Measurements from ENCODE around the gene ZFC3H1. TPM values are rescaled to one million over a fixed set of nuclear protein-coding genes. Genes with fewer than 3 reads are reported as not detected.
"Not testable (repeated sequence)": the region's sequence is repeated elsewhere in the genome, so short reads cannot be mapped to it uniquely, and the experiment has no call there.

The ZFC3H1 gene
- total RNA-seq, 1 donor from 2014 or later: 22.1 TPM

DNA sequence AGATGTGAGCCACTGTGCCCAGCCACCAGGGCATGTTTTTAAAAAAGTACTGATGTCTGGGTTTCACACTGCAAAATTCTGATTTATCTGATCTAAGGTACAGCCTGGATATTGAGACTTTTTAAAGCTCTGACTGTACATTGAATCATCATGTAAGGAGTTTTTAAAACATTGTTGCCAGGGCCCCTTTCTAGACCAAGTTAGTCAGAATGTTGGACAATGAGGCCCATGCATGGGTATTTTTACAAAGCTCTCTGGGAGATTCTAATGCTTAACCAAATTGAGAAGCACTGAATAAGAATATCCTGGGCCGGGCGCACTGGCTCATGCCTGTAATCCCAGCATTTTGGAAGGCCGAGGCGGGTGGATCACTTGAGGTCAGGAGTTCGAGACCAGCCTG lies 38.9 kb upstream of the ZFC3H1 start:
- Histone ChIP-seq H3K36me3 (ENCODE audit: control insufficient read depth, insufficient read depth, low read length) (peaks cover 1% of the 10 kb centered on the region), H3K4me3 (ENCODE audit: low read depth, low read length) (no peak overlapping the region), H3K27me3 (ENCODE audit: control insufficient read depth, insufficient read depth, low read length) (no peaks in the 10 kb centered on the region)
- FAIRE-seq (no peak), DNase-seq (ENCODE audit: low read depth) (peak; percentile 30)
- TF ChIP-seq, protein P1, sequence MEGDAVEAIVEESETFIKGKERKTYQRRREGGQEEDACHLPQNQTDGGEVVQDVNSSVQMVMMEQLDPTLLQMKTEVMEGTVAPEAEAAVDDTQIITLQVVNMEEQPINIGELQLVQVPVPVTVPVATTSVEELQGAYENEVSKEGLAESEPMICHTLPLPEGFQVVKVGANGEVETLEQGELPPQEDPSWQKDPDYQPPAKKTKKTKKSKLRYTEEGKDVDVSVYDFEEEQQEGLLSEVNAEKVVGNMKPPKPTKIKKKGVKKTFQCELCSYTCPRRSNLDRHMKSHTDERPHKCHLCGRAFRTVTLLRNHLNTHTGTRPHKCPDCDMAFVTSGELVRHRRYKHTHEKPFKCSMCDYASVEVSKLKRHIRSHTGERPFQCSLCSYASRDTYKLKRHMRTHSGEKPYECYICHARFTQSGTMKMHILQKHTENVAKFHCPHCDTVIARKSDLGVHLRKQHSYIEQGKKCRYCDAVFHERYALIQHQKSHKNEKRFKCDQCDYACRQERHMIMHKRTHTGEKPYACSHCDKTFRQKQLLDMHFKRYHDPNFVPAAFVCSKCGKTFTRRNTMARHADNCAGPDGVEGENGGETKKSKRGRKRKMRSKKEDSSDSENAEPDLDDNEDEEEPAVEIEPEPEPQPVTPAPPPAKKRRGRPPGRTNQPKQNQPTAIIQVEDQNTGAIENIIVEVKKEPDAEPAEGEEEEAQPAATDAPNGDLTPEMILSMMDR (IDR thresholded peaks at IDR 0.05; ENCODE audit: insufficient read depth, low read length, severe bottlenecking): no peak

- not testable (repeated sequence) for FAIRE-seq; H3K36me3 ChIP-seq (ENCODE audit: control insufficient read depth, insufficient read depth, low read length); H3K27me3 ChIP-seq (ENCODE audit: control insufficient read depth, insufficient read depth, low read length); H3K4me3 ChIP-seq (ENCODE audit: low read depth, low read length); DNase-seq (ENCODE audit: low read depth)
These were observed 38.5 kb upstream of the ZFC3H1 start for GRCh38 chr12:71702181-71702580.

GRCh38 chr12:71695782-71696181 lies 32.1 kb upstream of the ZFC3H1 start:
- Histone ChIP-seq H3K4me3 (ENCODE audit: low read depth, low read length) (no peak overlapping the region), H3K36me3 (ENCODE audit: control insufficient read depth, insufficient read depth, low read length) (peaks cover 3% of the 10 kb centered on the region), H3K27me3 (ENCODE audit: control insufficient read depth, insufficient read depth, low read length) (no peaks in the 10 kb centered on the region)
- DNase-seq (ENCODE audit: low read depth) (no peak), FAIRE-seq (no peak)
- TF ChIP-seq, protein P1 (IDR thresholded peaks at IDR 0.05; ENCODE audit: insufficient read depth, low read length, severe bottlenecking): no peak

DNA sequence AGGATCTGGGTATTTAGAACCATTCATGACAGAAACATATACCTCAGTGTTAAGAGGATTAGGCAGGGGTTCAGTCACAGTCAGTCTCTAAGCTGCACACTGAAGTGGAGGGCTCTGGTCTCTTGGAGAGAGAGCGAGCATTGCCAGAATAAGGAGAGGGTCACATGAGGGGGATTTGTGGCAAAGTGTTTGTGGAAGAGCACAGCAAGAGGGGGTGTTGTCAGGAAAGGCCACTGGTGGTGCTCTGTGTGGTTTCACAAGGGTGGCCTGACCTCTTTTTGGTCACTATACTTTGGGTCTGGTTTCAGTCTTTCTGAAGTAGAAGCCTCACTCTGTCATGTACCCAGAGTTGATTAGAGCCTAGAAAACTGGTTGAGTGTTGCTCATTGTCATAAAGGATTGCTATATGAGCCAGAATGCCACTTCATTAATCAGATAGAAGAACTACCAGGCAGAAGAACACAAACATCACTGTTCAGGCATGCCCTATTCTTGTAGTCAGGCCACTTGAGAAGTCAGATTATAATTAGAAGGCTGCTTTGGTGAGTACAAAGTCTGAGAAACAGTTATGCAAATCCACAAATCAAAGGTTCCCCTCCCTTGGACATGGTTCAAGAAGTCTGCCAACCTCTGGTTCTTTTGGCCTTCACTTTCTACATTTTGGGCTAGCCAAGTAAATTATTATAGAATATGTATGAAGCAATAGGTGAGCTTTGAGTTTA lies 30.6 kb upstream of the ZFC3H1 start:
- FAIRE-seq (peak; percentile 64), DNase-seq (ENCODE audit: low read depth) (peak; percentile 84)
- H3K4me3 ChIP-seq (ENCODE audit: low read depth, low read length): no peak overlapping the region
- TF ChIP-seq, protein P1 (IDR thresholded peaks at IDR 0.05; ENCODE audit: insufficient read depth, low read length, severe bottlenecking): no peak
- H3K27me3 ChIP-seq (ENCODE audit: control insufficient read depth, insufficient read depth, low read length): no peaks in the 10 kb centered on the region
- peaks cover 2% of the 10 kb centered on the region for H3K36me3 ChIP-seq (ENCODE audit: control insufficient read depth, insufficient read depth, low read length)

GRCh38 chr12:71693651-71694050 lies 30.0 kb upstream of the ZFC3H1 start:
- H3K36me3 ChIP-seq (ENCODE audit: control insufficient read depth, insufficient read depth, low read length); H3K4me3 ChIP-seq (ENCODE audit: low read depth, low read length); FAIRE-seq: not testable (repeated sequence)

DNA sequence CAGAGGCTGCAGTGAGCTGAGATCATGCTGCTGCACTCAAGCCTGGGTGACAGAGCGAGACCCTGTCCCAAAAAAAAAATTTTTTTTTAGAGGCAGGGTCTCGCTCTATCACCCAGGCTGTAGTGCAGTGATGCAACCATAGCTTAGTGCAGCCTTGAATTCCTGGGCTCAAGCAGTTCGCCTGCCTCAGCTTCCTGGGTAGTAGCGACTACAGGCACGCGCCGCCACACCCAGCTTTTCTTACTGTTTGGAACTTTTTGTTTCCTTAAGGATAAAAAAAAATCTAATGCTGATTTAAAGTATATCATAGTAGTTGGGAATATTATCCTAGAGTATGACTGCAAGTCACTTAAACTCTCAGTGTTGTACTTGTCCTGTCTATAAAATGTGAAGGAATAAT lies 29.5 kb upstream of the ZFC3H1 start:
- no peak overlapping the region for H3K4me3 ChIP-seq (ENCODE audit: low read depth, low read length)
- no peaks in the 10 kb centered on the region for H3K27me3 ChIP-seq (ENCODE audit: control insufficient read depth, insufficient read depth, low read length)
- peaks cover 2% of the 10 kb centered on the region for H3K36me3 ChIP-seq (ENCODE audit: control insufficient read depth, insufficient read depth, low read length)
- TF ChIP-seq, protein P1 (IDR thresholded peaks at IDR 0.05; ENCODE audit: insufficient read depth, low read length, severe bottlenecking): no peak
- DNase-seq (ENCODE audit: low read depth) (no peak), FAIRE-seq (no peak)

More at GRCh38 chr12:71693651-71694050, 30.0 kb upstream of the ZFC3H1 start:
- not testable (repeated sequence) for H3K27me3 ChIP-seq (ENCODE audit: control insufficient read depth, insufficient read depth, low read length); DNase-seq (ENCODE audit: low read depth)
